Endothelial cell of umbilical vein (primary cell): ENCODE data around the gene NPM1. TPM values are rescaled to one million over a fixed set of nuclear protein-coding genes. Genes with fewer than 3 reads are reported as not detected.

Experiments
- BruUV-seq: library from RNA; stranded (reverse); fragments of 400-500 nt; replicated peaks from 2 replicates; lab custom pipeline; 2021; lab: Mats Ljungman, UMichigan
- CTCF ChIA-PET: fragments of 300-600, 350-600 bp; sonication (Branson Sonifier 250); formaldehyde crosslinking; loops from one replicate; lab custom pipeline; 2021; ENCODE audit warnings: antibody characterized with exemption, inconsistent platforms; lab: Charles Lee
- POLR2A ChIA-PET: fragments of 300-600, 350-600 bp; sonication (Branson Sonifier 250); formaldehyde crosslinking; loops from one replicate; lab custom pipeline; 2021; ENCODE audit warnings: antibody characterized with exemption, inconsistent platforms; lab: Charles Lee
- DNase-seq: peaks from one replicate; pipeline ENCODE4 v3.0.0-alpha.2; 2011; ENCODE audit warnings: low read depth, low spot score
- FAIRE-seq: peaks from 2 replicates; lab custom pipeline; 2011; peaks lifted over from hg19 to GRCh38; lab: Jason Lieb, UNC
- H2AFZ ChIP-seq: 2 replicates; pipeline ENCODE4 v1.6.0; 2012; ENCODE audit warnings: low read depth, low read length, control low read depth, inconsistent platforms
- H3K27ac ChIP-seq: 2 replicates; pipeline ENCODE4 v1.5.1; 2011; ENCODE audit warnings: low read depth, mild to moderate bottlenecking, control low read depth, low read length, moderate library complexity; ENCODE audit not compliant: insufficient read depth
- H3K27me3 ChIP-seq, 2 experiments: 2 replicates each; pipeline versions ENCODE4 v1.6.0 to v1.6.1; 2011; ENCODE audit warnings: low read length in 2 of 2, mixed read lengths in 1 of 2; ENCODE audit not compliant: control insufficient read depth in 2 of 2, insufficient read depth in 2 of 2
- H3K36me3 ChIP-seq, 2 experiments: 2 replicates in 1 of 2; 3 replicates in 1 of 2; pipeline ENCODE4 v1.5.1; 2011; ENCODE audit warnings: low read length in 2 of 2, mild to moderate bottlenecking in 1 of 2, moderate library complexity in 1 of 2; ENCODE audit not compliant: control insufficient read depth in 2 of 2, insufficient read depth in 2 of 2; ENCODE audit errors: extremely low read depth in 1 of 2
- H3K4me1 ChIP-seq: 3 replicates; pipeline ENCODE4 v1.5.1; 2011; ENCODE audit warnings: mild to moderate bottlenecking, low read length; ENCODE audit not compliant: control insufficient read depth, insufficient read depth; ENCODE audit errors: extremely low read depth
- H3K4me2 ChIP-seq: 2 replicates; pipeline ENCODE4 v1.6.1; 2011; ENCODE audit warnings: low read length, control low read depth, mixed read lengths; ENCODE audit not compliant: insufficient read depth
- H3K4me3 ChIP-seq, 3 experiments: fragments of 200-600 bp in 1 of 3; sonication (generic), shearing (Covaris generic) in 1 of 3; replicated peaks in 1 of 3; 2 replicates each; pipeline ENCODE4 v1.5.1; 2011 to 2016; ENCODE audit warnings: control low read depth in 3 of 3, low read length in 3 of 3, mild to moderate bottlenecking in 2 of 3, inconsistent platforms in 1 of 3, low read depth in 1 of 3, moderate library complexity in 1 of 3; ENCODE audit not compliant: insufficient read depth in 1 of 3
- H3K79me2 ChIP-seq: 2 replicates; pipeline ENCODE4 v1.6.0; 2012; ENCODE audit warnings: low read length, inconsistent platforms; ENCODE audit not compliant: control insufficient read depth, insufficient read depth
- H3K9ac ChIP-seq: replicated peaks from 2 replicates; pipeline ENCODE3; 2011; ENCODE audit warnings: low read length, control low read depth; ENCODE audit not compliant: insufficient read depth; ENCODE audit errors: extremely low read depth
- H3K9me1 ChIP-seq: replicated peaks from 3 replicates; pipeline ENCODE4 v1.6.0; 2011; ENCODE audit warnings: mild to moderate bottlenecking, low read length; ENCODE audit not compliant: control insufficient read depth, insufficient read depth; ENCODE audit errors: extremely low read depth
- H3K9me3 ChIP-seq: replicated peaks from 2 replicates; pipeline ENCODE4 v1.5.1; 2012; ENCODE audit warnings: low read length, inconsistent platforms; ENCODE audit not compliant: control insufficient read depth, insufficient read depth
- H4K20me1 ChIP-seq: replicated peaks from 2 replicates; pipeline ENCODE3; 2011; ENCODE audit warnings: mild to moderate bottlenecking, low read length; ENCODE audit not compliant: control insufficient read depth, insufficient read depth; ENCODE audit errors: extremely low read depth
- EZH2 ChIP-seq: IDR thresholded peaks from 2 replicates; pipeline ENCODE4 v1.6.1; 2012; ENCODE audit warnings: borderline replicate concordance, low read depth, mild to moderate bottlenecking, moderate library complexity, low read length, inconsistent platforms; ENCODE audit not compliant: severe bottlenecking
- FOS ChIP-seq: IDR thresholded peaks from 2 replicates; pipeline ENCODE4 v1.6.1; 2011; ENCODE audit warnings: mild to moderate bottlenecking, low read length, moderate library complexity, borderline replicate concordance; ENCODE audit not compliant: insufficient read depth
- GATA2 ChIP-seq: IDR thresholded peaks from 2 replicates; pipeline ENCODE4 v1.7.0; 2011; ENCODE audit warnings: low read depth, mild to moderate bottlenecking, moderate library complexity, mixed read lengths, low read length; ENCODE audit not compliant: insufficient read length, insufficient read depth
- JUN ChIP-seq: IDR thresholded peaks from 2 replicates; pipeline ENCODE4 v1.6.1; 2011; ENCODE audit warnings: borderline replicate concordance, low read depth; ENCODE audit not compliant: insufficient read length, insufficient read depth
- MAX ChIP-seq: IDR thresholded peaks from 2 replicates; pipeline ENCODE4 v1.6.1; 2011; ENCODE audit not compliant: insufficient read depth, insufficient read length
- MYC ChIP-seq: IDR thresholded peaks from one replicate; pipeline ENCODE4 v1.6.1; 2011; ENCODE audit warnings: mild to moderate bottlenecking, low read depth, low read length
- POLR2A ChIP-seq: IDR thresholded peaks from 2 replicates; pipeline ENCODE4 v1.6.1; 2012; ENCODE audit warnings: low read depth, mild to moderate bottlenecking, control low read depth, low read length
- POLR2AphosphoS5 ChIP-seq: IDR thresholded peaks from 2 replicates; pipeline ENCODE4 v1.6.1; 2012; ENCODE audit warnings: low read depth, mild to moderate bottlenecking, control low read depth, low read length, moderate library complexity; ENCODE audit not compliant: insufficient read depth
- dilution Hi-C: fragments of 300-500 bp; cut with MboI; formaldehyde crosslinking; loops from one replicate; pipeline ENCODE4 v1.15.0; 2019; ENCODE audit warnings: low sequenced_read_pairs; ENCODE audit not compliant: extremely low pct_ligation_motif_present
- intact Hi-C: fragments of 100-400 bp; cut with micrococcal nuclease; formaldehyde crosslinking; loops from one replicate; pipeline ENCODE4 v1.10.0; 2022
- polyA plus RNA-seq, 4 experiments: library from polyadenylated mRNA; depleted of rRNA in 3 of 4; stranded (reverse) in 3 of 4; unstranded in 1 of 4; fragments of >200 nt; gene quantifications; 2 replicates each; pipeline versions ENCODE4 v1.2.1 to v1.2.3, GENCODE V29; 2011 to 2012; ENCODE audit warnings: missing spikeins in 1 of 4
- total RNA-seq: library from RNA; stranded (reverse); gene quantifications from 2 replicates; pipeline ENCODE4 v1.2.3, GENCODE V29; 2021
- TF ChIP-seq, protein P1 (sequence below), 2 donors: IDR thresholded peaks; 1 replicate in 1 of 2; 2 replicates in 1 of 2; pipeline ENCODE4 v1.5.1; 2011; ENCODE audit warnings: low read length in 2 of 2, mild to moderate bottlenecking in 2 of 2, moderate library complexity in 2 of 2, control low read depth in 1 of 2, inconsistent platforms in 1 of 2, low read depth in 1 of 2; ENCODE audit not compliant: insufficient read depth in 1 of 2; ENCODE audit errors: extremely low read depth in 1 of 2

NPM1 gene
- total and polyA plus RNA-seq, 2 donors (not counting 3 experiments of a cell fraction or from before 2014, with no cell fraction given): 618 to 1,695 TPM

DNA sequence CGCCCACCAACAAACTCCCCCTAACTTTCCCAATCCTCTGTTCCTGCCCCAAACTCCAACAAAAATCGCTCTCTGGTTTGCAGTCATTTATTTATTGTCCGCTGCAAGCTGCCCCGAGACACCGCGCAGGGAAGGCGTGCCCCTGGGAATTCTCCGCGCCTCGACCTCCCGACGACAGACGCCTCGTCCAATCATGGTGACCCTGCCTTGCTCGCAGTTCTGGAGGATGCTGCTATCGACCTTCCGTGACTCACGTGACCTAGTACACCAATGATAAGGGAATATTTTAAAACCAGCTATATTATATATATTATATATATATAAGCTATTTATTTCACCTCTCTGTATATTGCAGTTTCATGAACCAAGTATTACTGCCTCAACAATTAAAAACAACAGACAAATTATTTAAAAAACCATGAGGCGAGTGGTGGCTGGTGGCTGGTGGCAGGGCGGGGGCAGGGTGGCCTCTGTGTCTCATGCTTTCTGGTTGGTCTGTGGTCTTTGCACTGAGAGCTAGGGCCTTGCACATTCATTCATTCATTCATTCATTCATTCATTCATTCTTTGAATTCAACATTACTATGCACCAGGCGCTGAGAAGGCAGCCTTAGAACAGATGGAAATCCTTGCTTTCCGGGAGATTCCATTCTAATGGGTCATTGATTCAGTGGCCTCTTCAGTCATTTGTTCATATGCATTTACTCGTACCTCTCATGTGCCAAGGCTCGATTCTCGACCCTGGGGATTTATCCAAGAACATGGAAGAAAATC is 69.7 kb downstream of the NPM1 start:
- ChIA-PET POLR2A (no interaction called here), CTCF (no interaction called here)
- no peak for FAIRE-seq
- Histone ChIP-seq H3K4me3 (no peak overlapping the region), H3K27me3 (peaks cover 0 to 2% of the 10 kb centered on the region in 2 experiments), H3K27ac (no peak overlapping the region), H3K36me3 (no peaks in the 10 kb centered on the region), H4K20me1 (no peaks in the 10 kb centered on the region), H3K79me2 (no peaks in the 10 kb centered on the region), H3K4me1 (no peaks in the 10 kb centered on the region), H3K9me3 (no peaks in the 10 kb centered on the region), H3K9me1 (no peaks in the 10 kb centered on the region), H3K4me2 (no peak overlapping the region), H2AFZ (no peak overlapping the region), H3K9ac (no peak overlapping the region)
- dilution Hi-C loops: no loop called here
- no TSS peak for BruUV-seq
- intact Hi-C loops: no loop called here
- DNase-seq: no peak
- TF ChIP-seq GATA2: no peak
- no peak for TF ChIP-seq MAX
- TF ChIP-seq EZH2: no peak
- no peak for TF ChIP-seq POLR2AphosphoS5
- no peak for TF ChIP-seq JUN

DNA sequence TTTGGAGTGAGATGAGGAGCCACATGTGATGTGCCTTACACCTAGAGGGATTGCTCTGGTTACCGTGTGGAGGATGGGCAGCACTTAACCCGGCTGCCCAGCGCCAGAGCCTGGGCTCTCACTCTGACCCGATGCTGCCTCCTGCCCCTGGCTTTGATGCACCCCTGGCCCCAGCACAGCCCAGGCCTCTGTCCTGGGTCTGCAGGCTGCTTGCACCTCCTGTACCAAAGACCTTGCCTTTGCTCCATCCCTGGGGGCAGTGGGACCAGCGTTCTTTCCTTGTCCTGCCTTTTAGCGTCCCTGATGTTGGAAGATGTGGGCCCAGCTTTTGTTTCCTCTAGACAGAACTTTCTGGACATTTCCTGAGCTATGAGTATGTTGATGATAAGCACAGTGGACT is 72.2 kb downstream of the NPM1 start:
- intact Hi-C loops (no loop called here), dilution Hi-C loops (no loop called here)
- TF ChIP-seq GATA2 (no peak), EZH2 (no peak), MAX (no peak), JUN (no peak), POLR2A (no peak), MYC (no peak), POLR2AphosphoS5 (no peak), FOS (no peak)
- TF ChIP-seq, protein P1, sequence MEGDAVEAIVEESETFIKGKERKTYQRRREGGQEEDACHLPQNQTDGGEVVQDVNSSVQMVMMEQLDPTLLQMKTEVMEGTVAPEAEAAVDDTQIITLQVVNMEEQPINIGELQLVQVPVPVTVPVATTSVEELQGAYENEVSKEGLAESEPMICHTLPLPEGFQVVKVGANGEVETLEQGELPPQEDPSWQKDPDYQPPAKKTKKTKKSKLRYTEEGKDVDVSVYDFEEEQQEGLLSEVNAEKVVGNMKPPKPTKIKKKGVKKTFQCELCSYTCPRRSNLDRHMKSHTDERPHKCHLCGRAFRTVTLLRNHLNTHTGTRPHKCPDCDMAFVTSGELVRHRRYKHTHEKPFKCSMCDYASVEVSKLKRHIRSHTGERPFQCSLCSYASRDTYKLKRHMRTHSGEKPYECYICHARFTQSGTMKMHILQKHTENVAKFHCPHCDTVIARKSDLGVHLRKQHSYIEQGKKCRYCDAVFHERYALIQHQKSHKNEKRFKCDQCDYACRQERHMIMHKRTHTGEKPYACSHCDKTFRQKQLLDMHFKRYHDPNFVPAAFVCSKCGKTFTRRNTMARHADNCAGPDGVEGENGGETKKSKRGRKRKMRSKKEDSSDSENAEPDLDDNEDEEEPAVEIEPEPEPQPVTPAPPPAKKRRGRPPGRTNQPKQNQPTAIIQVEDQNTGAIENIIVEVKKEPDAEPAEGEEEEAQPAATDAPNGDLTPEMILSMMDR (IDR thresholded peaks at IDR 0.05; ENCODE audit: extremely low read depth in 1 of 2, insufficient read depth in 1 of 2, low read depth in 1 of 2, low read length in 2 of 2): no peak
- Histone ChIP-seq H4K20me1 (no peaks in the 10 kb centered on the region), H3K4me2 (no peak overlapping the region), H3K4me1 (no peaks in the 10 kb centered on the region), H3K27me3 (peaks cover 0 to 2% of the 10 kb centered on the region in 2 experiments), H3K9ac (no peak overlapping the region), H3K27ac (no peak overlapping the region), H2AFZ (no peak overlapping the region), H3K9me3 (no peaks in the 10 kb centered on the region), H3K36me3 (no peaks in the 10 kb centered on the region), H3K79me2 (no peaks in the 10 kb centered on the region), H3K9me1 (no peaks in the 10 kb centered on the region), H3K4me3 (no peak overlapping the region)
- POLR2A ChIA-PET: no interaction called here
- FAIRE-seq (no peak), DNase-seq (no peak)
- BruUV-seq: no TSS peak
- CTCF ChIA-PET: interaction anchor here (1.0 kb wide), 1 partner anchor 19 kb away, joined by 3 read pairs; no protein-coding TSS in a partner anchor
